Measurements from ENCODE around the gene COPS3. TPM values are rescaled to one million over a fixed set of nuclear protein-coding genes. Genes with fewer than 3 reads are reported as not detected.

The COPS3 gene
- polyA plus RNA-seq (2011; rRNA removed) (73.3 and 97.2 TPM in 2 replicates), polyA minus RNA-seq (2011; rRNA and poly(A)+ RNA removed) (31.2 and 38.5 TPM in 2 replicates)

DNA sequence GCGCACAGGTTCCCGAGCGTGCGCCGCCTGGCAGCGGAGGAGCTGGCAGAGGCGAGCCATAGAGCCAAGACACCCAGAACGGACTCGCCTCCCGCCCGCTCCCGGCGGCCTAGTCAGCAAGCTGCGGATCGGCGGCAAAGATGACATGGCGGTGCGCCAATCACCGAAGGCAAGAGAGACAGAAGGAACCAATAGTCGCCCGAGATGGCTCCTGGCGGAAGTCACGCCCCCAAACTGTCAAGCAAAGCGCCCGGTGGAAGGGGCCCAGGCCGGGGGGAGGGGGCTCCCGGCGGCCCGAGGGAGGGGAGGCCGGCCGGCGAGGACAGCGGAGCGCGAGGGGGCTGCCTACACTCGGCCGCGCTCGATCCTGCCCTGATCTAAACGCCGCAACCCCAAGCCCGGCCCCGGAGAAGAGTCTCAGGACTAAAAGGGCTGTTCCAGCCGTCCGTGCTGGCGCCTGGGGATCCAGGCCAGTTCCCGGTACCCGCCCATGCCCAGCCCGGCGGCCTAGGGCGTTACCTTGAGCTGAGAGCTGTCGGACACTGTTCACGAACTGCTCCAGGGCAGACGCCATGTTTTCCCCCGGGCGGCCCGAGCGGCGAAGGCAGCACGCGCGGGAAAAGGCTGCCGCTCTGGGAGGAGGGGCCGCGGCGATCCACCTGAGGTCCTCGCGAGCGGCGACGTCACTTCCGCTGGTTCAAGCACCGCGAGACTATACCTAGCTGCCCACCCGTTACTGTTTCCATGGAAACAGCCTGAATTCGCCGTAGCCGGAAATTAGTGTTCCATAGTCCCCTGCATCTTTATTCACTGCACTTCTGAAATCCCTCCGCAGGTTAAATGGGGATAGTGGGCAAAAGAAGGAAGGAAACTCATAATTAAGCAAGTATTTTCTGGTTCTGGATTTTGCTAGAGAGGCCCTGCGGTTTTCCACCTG, at the start of gene COPS3:
Gene COPS3 (minus strand): TSS at position 634 of the 937 bp plus-strand sequence. CDS start 60 bp downstream, at position 574.
- CTCF ChIA-PET = interaction anchor here (0.6 to 1.0 kb wide), 4 partner anchors 23 to 262 kb away, joined by 3 to 4 read pairs (median 3); no protein-coding TSS in a partner anchor
- peaks cover 2% of the 10 kb centered on the region; the same call in 1 of the 2 replicates for H3K36me3 ChIP-seq (ENCODE audit: control insufficient read depth, insufficient read depth, low read length)
- H3K4me3 ChIP-seq (ENCODE audit: low read depth, low read length) = peak within 1 kb of the TSS; percentile 61
- TF ChIP-seq, protein P1, sequence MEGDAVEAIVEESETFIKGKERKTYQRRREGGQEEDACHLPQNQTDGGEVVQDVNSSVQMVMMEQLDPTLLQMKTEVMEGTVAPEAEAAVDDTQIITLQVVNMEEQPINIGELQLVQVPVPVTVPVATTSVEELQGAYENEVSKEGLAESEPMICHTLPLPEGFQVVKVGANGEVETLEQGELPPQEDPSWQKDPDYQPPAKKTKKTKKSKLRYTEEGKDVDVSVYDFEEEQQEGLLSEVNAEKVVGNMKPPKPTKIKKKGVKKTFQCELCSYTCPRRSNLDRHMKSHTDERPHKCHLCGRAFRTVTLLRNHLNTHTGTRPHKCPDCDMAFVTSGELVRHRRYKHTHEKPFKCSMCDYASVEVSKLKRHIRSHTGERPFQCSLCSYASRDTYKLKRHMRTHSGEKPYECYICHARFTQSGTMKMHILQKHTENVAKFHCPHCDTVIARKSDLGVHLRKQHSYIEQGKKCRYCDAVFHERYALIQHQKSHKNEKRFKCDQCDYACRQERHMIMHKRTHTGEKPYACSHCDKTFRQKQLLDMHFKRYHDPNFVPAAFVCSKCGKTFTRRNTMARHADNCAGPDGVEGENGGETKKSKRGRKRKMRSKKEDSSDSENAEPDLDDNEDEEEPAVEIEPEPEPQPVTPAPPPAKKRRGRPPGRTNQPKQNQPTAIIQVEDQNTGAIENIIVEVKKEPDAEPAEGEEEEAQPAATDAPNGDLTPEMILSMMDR (IDR thresholded peaks at IDR 0.05; ENCODE audit: insufficient read depth, low read depth, low read length) = no peak
- peak; percentile 78 for DNase-seq (ENCODE audit: low read depth)
- POLR2A ChIA-PET = interaction anchor here (0.6 to 1.0 kb wide), 3 partner anchors 8 to 1118 kb away, joined by 3 to 4 read pairs (median 4); no protein-coding TSS in a partner anchor
- no peaks in the 10 kb centered on the region for H3K27me3 ChIP-seq (ENCODE audit: control insufficient read depth, insufficient read depth, low read length)

DNA sequence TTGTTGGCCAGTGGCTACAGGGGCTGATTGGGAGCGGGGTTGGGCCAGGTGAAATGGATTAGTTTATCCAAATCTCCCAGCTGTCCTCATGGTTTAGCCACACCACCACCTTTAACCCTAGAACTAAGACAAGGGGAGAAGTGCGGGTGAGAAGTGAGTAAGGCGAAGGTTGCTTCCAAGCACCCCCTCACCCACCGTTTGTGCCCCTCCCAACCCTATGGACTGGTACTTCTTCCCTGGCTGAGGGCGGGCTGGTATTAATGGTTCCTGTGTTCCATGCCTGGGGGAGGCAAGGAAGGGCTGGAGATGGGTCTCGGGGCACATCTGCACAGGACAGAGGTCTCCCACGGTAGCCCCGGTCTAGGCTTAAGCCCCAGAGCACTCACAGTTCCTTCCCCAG, 47.2 kb upstream of the COPS3 start:
- POLR2A ChIA-PET = no interaction called here
- no peak for DNase-seq (ENCODE audit: low read depth)

DNA sequence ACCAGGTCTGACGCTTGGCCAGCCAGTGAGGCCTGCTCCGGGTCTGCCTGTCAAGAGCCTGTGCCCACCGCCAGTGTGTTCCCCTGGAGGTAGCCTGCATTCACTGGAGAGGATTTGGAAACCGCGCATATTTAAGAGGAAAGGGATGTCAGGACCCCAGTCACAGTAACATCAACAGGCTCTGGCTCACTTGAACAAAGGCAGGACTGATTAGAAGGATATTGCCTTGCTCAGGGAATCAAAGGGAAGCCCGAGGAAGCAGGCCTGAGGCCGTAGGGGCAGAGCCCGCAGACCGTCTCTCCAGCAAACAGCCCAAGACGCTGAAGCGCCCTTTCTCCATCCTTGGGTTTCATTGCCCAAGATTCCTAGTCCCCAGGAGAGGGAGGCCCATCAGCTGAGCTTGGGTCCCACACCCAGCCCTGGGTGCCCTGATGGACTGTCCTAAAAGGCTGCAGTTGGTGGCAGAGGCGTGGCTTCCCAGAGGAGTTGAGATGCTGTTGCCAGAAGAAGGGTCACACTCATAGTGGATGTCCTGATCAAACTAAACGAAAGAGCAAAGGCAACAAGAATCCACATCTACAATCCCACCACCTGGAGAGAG, 45.3 kb upstream of the COPS3 start:
- TF ChIP-seq, protein P1 (IDR thresholded peaks at IDR 0.05; ENCODE audit: insufficient read depth, low read depth, low read length) = no peak
- POLR2A ChIA-PET = no interaction called here
- CTCF ChIA-PET = no interaction called here

More for the DNA sequence above, 47.2 kb upstream of the COPS3 start:
- no peaks in the 10 kb centered on the region for H3K27me3 ChIP-seq (ENCODE audit: control insufficient read depth, insufficient read depth, low read length)
- CTCF ChIA-PET = interaction anchor here (0.6 kb wide), 1 partner anchor 355 kb away, joined by 3 read pairs; no protein-coding TSS in a partner anchor
- H3K4me3 ChIP-seq (ENCODE audit: low read depth, low read length) = no peak overlapping the region
- H3K36me3 ChIP-seq (ENCODE audit: control insufficient read depth, insufficient read depth, low read length) = no peaks in the 10 kb centered on the region
- TF ChIP-seq, protein P1 (IDR thresholded peaks at IDR 0.05; ENCODE audit: insufficient read depth, low read depth, low read length) = no peak

DNA sequence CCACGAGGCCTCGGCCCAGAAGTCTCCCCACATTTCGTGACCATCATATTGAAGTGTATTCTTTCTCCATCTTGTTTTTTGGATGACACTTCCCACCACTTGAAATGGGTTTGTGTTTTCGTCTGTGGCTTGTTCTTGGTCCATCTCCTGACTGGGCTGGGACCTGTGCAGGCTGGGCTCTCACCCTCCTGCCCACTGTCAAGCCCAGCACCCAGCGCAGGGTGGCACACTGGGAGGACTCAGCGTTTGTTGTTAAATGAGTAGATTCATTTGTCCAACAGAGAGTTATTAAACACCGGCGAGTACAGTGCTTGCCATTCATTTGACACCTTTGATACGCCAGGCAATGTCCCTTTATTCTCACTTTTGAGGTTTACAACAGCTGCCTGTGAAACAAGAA, 44.8 kb upstream of the COPS3 start:
- no peak for DNase-seq (ENCODE audit: low read depth)
- H3K36me3 ChIP-seq (ENCODE audit: control insufficient read depth, insufficient read depth, low read length) = no peaks in the 10 kb centered on the region
- H3K4me3 ChIP-seq (ENCODE audit: low read depth, low read length) = no peak overlapping the region
- CTCF ChIA-PET = no interaction called here
- H3K27me3 ChIP-seq (ENCODE audit: control insufficient read depth, insufficient read depth, low read length) = no peaks in the 10 kb centered on the region
- POLR2A ChIA-PET = no interaction called here
- TF ChIP-seq, protein P1 (IDR thresholded peaks at IDR 0.05; ENCODE audit: insufficient read depth, low read depth, low read length) = no peak

More for the DNA sequence above, 45.3 kb upstream of the COPS3 start:
- no peaks in the 10 kb centered on the region for H3K27me3 ChIP-seq (ENCODE audit: control insufficient read depth, insufficient read depth, low read length)
- H3K36me3 ChIP-seq (ENCODE audit: control insufficient read depth, insufficient read depth, low read length) = no peaks in the 10 kb centered on the region
- H3K4me3 ChIP-seq (ENCODE audit: low read depth, low read length) = no peak overlapping the region
- no peak for DNase-seq (ENCODE audit: low read depth)

DNA sequence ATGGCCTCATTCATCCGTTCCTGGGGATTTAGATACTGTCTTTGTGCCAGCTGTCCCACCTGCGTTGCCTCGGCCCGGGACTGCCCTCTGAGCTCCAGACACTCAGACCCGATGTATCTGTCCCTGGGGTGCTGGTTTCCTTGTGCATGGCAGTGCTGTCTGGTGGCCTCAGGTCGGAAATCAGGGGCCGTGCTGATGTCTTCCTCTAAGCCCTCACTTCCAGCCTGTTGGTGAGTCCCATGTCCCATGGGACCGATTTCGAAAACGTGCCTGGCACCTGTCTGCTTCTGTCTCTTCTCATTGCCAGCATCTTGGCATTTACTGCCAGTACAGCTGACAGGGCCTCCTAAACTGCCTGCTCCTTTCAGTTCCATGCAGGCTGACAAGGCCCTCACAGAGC, 44.2 kb upstream of the COPS3 start:
- POLR2A ChIA-PET = no interaction called here
- Histone ChIP-seq H3K36me3 (ENCODE audit: control insufficient read depth, insufficient read depth, low read length) (no peaks in the 10 kb centered on the region), H3K27me3 (ENCODE audit: control insufficient read depth, insufficient read depth, low read length) (no peaks in the 10 kb centered on the region), H3K4me3 (ENCODE audit: low read depth, low read length) (no peak overlapping the region)
- DNase-seq (ENCODE audit: low read depth) = no peak
- CTCF ChIA-PET = interaction anchor here (1.0 kb wide), 1 partner anchor 29 kb away, joined by 4 read pairs; no protein-coding TSS in a partner anchor
- TF ChIP-seq, protein P1 (IDR thresholded peaks at IDR 0.05; ENCODE audit: insufficient read depth, low read depth, low read length) = no peak

Data from BJ (cell line).